Measurements from ENCODE around the gene TRPM8. TPM values are rescaled to one million over a fixed set of nuclear protein-coding genes. Genes with fewer than 3 reads are reported as not detected.

The TRPM8 gene
- total and polyA plus RNA-seq, 2 of the 8 experiments (the other 6 are each of a cell fraction or from before 2014, with no cell fraction given): 0.18 to 0.54 TPM

DNA sequence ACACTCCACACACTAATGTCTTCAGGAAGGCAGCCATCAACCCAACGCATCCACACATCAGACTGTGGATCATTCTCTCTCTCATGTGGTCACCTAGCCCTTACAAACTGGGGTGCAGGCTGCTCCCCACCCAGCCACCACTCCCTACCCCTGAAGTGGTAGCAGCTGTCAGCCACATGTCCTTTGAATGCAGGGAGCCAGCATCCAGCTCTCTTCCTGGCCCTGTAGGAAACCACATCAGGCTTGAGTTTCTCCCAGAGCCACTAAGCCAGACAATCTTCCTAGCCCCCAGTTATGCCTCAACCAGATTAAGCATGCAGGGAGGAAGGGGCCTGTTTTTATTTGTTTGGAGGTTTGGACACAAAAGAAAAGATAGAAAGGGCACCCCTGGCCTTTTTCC, 80.5 kb downstream of the TRPM8 start:
- no peaks in the 10 kb centered on the region for H3K79me1 ChIP-seq (ENCODE audit: low read depth, low read length)
- no peaks in the 10 kb centered on the region for H3K79me2 ChIP-seq (ENCODE audit: control insufficient read depth in 1 of 2, insufficient read depth in 2 of 2, low read length in 2 of 2)
- H4K8ac ChIP-seq (ENCODE audit: extremely low read depth, insufficient read depth, low read length): no peak overlapping the region
- no peak overlapping the region for H2BK12ac ChIP-seq (ENCODE audit: low read depth, low read length)
- no peak overlapping the region for H4K5ac ChIP-seq (ENCODE audit: insufficient read length, low read depth, low read length)
- H3K4me2 ChIP-seq (ENCODE audit: insufficient read depth in 1 of 2, low read depth in 2 of 2, low read length in 2 of 2): no peak overlapping the region
- no peak overlapping the region for H2AK5ac ChIP-seq (ENCODE audit: low read depth, low read length)
- no peak overlapping the region for H3K9ac ChIP-seq (replicated peaks in 1 of 4; ENCODE audit: extremely low read depth in 1 of 4, low read depth in 3 of 4, low read length in 3 of 4)
- no peak for FAIRE-seq
- H4K20me1 ChIP-seq (replicated peaks in 1 of 2; ENCODE audit: control insufficient read depth in 1 of 2, insufficient read depth in 2 of 2, low read length in 2 of 2): no peaks in the 10 kb centered on the region
- POLR2A ChIA-PET (ENCODE audit: partially characterized antibody): no interaction called here
- H4K91ac ChIP-seq (replicated peaks; ENCODE audit: insufficient read length, low read length): no peak overlapping the region
- DNase-seq (ENCODE audit: low read depth in 1 of 2, low spot score in 2 of 2): peak in 1 of 2 experiments; percentile 28
- no peak overlapping the region for H3K23ac ChIP-seq (ENCODE audit: insufficient read length)
- no peaks in the 10 kb centered on the region for H3K23me2 ChIP-seq (ENCODE audit: low read depth, low read length)
- H3K56ac ChIP-seq (replicated peaks; ENCODE audit: insufficient read length, low read depth, low read length): no peak overlapping the region
- no peak overlapping the region for H3K27ac ChIP-seq (ENCODE audit: low read depth, low read length)
- no peak overlapping the region for H2BK20ac ChIP-seq (ENCODE audit: low read length)
- WGBS, 2 experiments (ENCODE audit: extremely low coverage in 1 of 2, insufficient coverage in 1 of 2, insufficient read length in 1 of 2, insufficient replicate concordance in 2 of 2, low coverage in 1 of 2, low lambda C conversion rate in 2 of 2, missing lambda C conversion rate in 1 of 2): 82% methylated on average over 1 of the region's 1 CpG; no CpG with 5 or more reads in 1 of the 2 experiments
- peaks cover 0 to 4% (median under 1%) of the 10 kb centered on the region in 4 experiments; a peak in 3 of 7 replicates for H3K4me1 ChIP-seq (replicated peaks in 1 of 4; ENCODE audit: control insufficient read depth in 3 of 4, insufficient read depth in 4 of 4, low read length in 3 of 4)
- no peak overlapping the region for H2BK5ac ChIP-seq (ENCODE audit: low read depth, low read length)
- no peak overlapping the region for H3K14ac ChIP-seq (ENCODE audit: insufficient read length)
- 0 out of 8 replicates have a peak, but pooled peaks cover 0 to 3% (median 0%) of the 10 kb centered on the region in 4 experiments for H3K36me3 ChIP-seq (ENCODE audit: control insufficient read depth in 2 of 4, insufficient read depth in 4 of 4, low read length in 3 of 4)
- no peak overlapping the region for H2BK15ac ChIP-seq (ENCODE audit: low read length)
- H3K9me3 ChIP-seq (ENCODE audit: insufficient read depth in 2 of 2, low read depth in 1 of 2, low read length in 1 of 2): peaks cover 6 to 8% of the 10 kb centered on the region in 2 experiments; a peak in 2 of 4 replicates
- no peak overlapping the region for H3K18ac ChIP-seq (ENCODE audit: extremely low read depth, low read length)
- no peak overlapping the region for H2BK120ac ChIP-seq (replicated peaks; ENCODE audit: low read depth, low read length)
- H3K4ac ChIP-seq (replicated peaks; ENCODE audit: insufficient read length, low read depth, low read length): no peak overlapping the region
- no peak overlapping the region for H2AFZ ChIP-seq (ENCODE audit: low read length)
- CTCF ChIA-PET (ENCODE audit: partially characterized antibody): interaction anchor here (0.9 to 1.5 kb wide), 2 partner anchors 10 to 69 kb away, joined by 3 to 5 read pairs; no protein-coding TSS in a partner anchor
- H3K4me3 ChIP-seq (ENCODE audit: extremely low read depth in 1 of 4, insufficient read depth in 2 of 4, low read depth in 3 of 4, low read length in 4 of 4): no peak overlapping the region
- H3K27me3 ChIP-seq (replicated peaks in 1 of 4; ENCODE audit: control insufficient read depth in 3 of 4, extremely low read depth in 1 of 4, insufficient read depth in 3 of 4, low read length in 3 of 4): no peaks in the 10 kb centered on the region
- TF ChIP-seq HDAC2 (IDR thresholded peaks at IDR 0.05; ENCODE audit: borderline replicate concordance in 1 of 2, low read depth in 2 of 2, low read length in 2 of 2): no peak
- no peak for TF ChIP-seq TEAD4 (IDR thresholded peaks at IDR 0.05; ENCODE audit: low read depth, low read length)
